HPDE6-E6E7 (cell line): Measurements from ENCODE around the gene PDGFC.
"Not testable (repeated sequence)": the region's sequence is repeated elsewhere in the genome, so short reads cannot be mapped to it uniquely, and the experiment has no call there.

Experiments
- DNase-seq: peaks from one replicate; pipeline ENCODE4 v3.0.0; 2011; ENCODE audit warnings: missing footprints; ENCODE audit errors: extremely low spot score

The PDGFC gene

DNA sequence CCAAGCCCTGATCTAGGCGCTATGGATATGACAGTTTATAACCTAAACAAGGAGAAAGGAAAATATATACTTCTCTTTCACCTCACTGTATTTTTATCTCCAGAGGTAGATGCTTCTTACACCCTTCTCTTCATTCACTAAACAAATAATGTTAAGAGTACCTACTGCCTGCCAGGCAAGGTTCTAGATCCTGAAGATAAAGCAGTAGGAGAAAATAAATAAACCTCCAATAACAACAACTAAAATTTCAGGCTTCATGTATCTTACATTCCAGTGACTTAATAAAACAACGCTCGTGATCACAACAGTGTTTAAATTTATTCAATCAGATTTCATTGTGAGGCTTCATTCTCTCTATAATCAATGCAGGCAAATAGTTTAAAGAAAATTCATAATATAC is 20.7 kb downstream of the PDGFC start:
- no peak for DNase-seq

DNA sequence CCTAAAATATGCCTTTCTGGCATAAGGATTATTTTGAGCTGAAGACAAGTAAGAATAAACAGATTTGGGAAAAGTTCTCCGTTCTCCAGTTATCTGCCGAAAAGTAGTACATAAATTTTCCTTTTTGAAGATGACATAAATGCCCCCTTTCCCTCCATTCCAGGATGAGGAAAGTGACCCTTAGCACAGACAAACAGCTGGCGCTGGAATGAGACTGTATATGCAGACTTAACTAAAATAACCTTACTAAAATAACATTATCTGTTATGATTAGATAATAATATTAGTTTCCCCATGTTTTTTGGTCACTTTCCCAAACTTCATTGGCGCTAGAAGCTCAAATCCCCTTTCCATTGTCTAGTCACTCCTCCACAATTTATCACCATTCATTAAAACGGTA is 21.5 kb downstream of the PDGFC start:
- DNase-seq, result no peak

DNA sequence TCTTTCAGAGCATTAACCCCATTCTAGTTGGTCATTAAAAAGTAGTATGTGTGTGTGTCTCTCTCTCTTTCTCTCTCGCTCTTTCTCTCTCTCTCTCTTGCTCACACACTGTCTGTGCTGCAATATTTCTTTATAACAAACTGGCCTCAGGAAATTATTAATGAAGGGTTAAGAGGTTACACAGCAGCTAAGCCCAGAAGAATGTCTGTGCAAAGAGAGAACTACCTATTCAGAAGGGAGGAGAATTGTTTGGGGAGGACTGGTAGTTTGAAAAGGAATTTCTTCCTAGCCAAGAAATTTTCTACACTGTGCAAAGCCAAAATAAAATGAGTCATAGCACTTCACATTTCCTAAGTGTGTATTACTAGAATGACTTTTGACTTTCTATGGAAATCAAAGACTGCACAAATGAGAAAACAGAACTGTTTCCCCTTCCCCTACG is 22.2 kb downstream of the PDGFC start:
- no peak for DNase-seq

DNA sequence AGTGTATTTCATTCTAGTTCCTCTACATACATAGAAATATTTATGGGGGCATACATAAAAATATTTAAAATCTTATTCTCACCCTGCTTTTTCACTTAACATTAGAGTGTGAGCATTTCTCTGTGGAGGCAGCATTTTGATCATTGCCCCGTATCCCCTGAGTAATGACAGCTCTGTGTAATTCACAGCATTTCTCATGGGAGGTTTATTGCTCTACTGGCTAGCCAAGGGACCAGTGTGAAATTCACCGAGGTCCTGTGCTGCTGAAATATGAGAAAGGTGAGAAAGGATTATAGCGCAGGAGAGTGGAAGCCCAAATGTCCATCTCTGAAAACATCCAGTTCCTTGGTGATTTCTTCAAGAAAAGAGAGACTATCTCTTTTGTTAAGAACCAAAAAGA is 22.9 kb downstream of the PDGFC start:
- no peak for DNase-seq

DNA sequence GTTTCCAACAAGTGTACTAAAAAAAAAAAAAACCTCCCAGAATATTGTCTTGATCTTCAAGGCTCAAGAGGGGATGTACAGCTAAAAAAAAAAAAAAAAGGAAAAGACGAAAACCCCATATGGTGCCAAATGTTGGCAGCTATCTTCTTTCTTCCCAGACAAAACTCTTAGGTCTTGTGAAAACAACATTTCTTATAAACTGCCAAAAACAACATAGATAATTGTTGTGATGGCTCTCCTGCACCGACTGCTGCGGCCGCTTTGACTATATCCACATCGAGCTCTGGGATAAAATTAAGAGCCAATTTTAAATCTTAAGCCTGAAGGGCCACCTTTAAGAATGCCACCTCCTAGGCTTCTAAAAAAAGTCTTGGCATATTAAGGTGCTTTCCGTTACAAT is 23.5 kb downstream of the PDGFC start:
- no peak for DNase-seq

DNA sequence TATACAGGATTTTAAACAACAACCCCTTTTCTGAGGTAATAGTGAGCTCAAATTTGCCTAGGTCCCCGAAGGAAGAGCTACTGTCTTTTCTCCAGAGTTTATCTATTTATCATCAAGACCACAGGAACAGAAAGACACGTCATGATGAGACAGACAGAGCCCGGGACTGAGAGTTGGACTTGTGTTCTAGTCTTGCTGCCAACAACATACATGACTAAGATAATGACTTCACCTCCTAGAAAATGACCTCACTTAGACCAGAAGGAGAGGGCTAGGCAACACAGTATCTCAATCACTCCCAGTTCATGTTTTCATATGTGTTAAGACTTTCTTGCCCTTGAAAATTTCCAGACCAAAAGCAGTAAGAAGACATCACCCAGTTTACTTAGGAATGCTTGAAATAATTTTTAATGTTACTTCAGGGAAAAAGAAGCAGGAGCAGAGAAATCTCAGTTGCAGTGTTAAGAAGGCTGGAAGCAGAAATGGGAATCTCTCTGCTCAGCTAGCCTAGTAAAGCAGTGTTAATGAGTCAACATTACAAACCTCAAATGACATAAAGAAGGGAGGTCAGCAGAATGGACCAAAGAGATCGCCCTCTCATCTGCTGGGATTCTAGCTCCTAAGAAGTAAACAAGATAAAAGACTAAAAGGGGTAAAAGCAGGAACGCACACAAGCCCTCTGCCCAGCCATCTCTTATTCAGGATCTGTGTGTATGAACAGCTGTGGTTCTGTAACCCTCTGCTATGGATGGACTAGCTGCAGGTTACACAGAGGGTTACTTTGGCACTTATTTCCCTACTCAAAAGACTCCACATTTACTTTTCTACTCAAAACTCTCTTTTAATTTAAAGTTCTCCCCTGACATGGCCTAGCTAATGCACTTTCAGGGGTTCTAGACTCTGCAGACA is 24.8 kb downstream of the PDGFC start:
- DNase-seq, result peak; percentile 71

DNA sequence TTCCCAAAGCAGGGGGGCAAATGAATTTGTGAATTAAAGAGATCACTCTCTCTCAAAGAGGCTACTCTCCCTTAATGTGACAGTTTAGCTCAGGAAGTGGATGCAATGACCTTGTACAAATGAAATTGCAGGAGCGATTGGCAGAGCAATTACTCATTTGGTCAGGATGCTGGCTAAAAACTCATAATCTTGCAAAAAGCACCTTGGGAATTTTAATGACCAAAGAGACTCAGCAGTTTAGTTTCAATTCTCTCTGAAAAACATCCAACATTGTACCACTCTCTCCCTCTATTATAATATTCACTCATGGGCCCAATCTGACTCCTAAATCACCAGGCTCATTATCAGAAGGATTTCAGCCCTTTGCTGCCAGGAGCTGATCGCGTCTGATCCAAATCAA is 26.1 kb downstream of the PDGFC start:
- DNase-seq, result no peak

DNA sequence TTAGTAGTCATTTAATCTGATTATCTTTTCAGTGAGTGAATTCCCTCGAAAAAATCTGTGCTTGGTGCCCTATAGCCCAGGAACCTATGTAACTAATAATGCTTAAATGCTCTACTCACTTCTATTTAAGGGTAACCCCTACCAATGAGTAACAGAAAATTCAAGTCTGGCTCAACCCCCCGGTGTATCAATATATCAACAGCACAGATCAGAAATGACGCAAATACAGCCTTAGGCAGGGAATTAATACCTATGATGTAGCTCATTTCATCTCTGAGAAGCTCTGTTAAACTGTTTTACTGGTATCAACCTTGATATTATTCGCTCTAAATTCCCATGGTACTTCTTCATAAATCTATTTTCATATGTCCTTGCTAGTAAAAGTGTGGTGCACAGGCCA is 28.6 kb downstream of the PDGFC start:
- no peak for DNase-seq

DNA sequence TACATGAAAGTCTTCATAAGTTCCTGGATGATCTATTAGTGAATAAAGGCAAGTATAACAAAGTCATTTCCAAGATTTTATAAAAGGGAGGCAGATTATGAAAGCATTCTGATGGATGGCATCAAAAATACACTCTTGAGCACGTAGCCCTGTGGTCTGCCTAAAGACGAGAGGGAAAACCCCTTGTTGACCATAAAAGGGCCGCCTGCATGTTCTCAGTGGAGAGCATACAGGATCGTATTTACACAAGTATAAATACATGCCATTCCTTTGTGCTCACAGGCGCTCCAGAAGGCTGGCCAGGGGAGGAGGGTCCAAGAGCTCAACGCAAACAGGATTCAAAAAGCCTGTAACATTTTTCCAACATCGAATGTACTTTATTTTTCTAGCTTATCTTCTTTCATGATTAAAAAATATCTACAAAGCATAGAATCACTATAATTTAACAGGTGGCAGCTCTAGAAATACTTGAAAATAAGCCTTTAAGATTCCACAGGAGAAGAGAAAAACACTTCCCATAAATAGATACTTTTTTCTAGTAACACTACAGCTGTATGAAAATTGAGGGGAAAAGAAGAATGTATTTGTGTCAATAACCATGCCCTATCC is 29.6 kb downstream of the PDGFC start:
- peak; percentile 45 for DNase-seq

DNA sequence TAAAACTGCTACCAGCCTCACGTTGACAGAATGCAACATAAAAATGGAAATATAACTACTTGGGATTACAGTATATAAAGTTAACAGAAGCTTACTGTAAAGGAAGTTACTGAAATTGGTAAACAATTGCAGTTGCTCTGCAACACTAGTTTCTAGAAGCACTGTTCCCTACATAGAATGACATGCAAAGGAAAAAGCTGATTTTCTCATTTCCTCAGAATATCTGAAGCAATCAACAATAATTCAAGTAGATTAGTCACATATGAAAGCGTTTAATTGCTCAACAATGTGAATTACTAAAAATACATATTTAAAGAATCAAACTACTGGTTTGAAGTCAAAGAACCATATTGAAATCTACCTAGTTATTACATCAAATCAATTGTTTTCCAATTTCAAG is 31.8 kb downstream of the PDGFC start:
- DNase-seq, result no peak

DNA sequence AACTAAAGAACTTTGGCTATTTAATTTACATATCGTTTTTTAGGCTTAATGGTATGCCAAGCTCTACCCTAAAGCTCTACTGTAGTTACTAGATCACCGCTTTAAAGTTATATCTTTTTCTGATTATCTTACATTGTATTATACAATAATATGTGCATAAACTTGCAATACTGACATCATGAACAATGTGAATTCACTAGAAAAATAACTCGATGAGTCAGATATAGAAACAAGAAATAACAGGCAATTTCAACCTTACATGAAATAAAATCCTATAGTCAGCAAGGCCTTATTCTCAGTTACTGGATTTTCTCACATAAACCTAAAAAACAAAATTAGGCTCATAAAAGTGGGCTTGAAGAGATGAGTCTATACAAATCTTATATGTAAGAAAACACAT is 32.5 kb downstream of the PDGFC start:
- no peak for DNase-seq

DNA sequence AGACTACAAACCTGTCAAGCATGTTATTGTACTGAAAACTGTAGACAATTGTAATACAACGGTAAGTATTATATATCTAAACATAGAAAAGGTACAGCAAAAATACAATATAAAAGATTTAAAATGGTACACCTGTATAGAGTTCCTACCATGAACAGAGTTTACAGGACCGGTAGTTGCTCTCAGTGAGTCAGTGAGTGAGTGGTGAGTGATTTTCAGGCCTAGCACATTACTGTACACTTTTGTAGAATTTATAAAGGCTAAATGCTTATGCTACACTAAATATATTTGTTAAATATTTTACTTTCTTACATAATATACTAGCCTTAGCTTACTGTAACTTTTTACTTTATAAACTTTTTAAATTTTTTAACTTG is 37.4 kb downstream of the PDGFC start:
- DNase-seq, result no peak

DNA sequence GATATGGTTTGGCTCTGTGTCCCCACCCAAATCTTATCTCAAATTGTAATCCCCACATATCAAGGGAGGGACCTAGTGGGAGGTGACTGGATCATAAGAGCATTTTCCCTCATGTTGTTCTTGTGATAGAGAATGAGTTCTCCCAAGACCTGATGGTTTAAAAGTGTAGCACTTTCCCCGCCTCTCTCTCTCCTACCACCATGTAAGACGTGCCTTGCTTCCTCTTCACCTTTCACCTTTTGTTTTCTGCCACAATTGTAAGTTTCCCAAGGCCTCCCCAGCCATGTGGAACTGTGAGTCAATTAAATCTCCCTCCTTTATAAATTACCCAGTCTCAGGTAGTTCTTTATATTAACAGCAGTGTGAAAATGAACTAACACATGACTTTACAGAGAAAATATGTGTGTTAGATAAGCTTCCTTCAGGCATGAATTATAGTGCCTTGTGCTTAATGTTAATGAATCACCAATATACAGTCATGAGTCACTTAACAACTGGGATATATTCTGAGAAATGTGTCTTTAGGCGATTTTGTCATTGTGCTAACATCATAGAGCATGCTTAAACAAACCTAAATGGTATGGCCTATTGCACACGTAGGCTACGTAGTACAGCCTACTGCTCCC is 37.9 kb downstream of the PDGFC start:
- peak; percentile 50 for DNase-seq

DNA sequence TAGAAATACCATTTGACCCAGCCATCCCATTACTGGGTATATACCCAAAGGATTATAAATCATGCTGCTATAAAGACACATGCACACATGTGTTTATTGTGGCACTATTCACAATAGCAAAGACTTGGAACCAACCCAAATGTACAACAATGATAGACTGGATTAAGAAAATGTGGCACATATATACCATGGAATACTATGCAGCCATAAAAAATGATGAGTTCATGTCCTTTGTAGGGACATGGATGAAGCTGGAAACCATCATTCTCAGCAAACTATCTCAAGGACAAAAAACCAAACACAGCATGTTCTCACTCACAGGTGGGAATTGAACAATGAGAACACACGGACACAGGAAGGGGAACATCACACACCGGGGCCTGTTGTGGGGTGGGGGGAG is 39.2 kb downstream of the PDGFC start:
- DNase-seq, result not testable (repeated sequence)

DNA sequence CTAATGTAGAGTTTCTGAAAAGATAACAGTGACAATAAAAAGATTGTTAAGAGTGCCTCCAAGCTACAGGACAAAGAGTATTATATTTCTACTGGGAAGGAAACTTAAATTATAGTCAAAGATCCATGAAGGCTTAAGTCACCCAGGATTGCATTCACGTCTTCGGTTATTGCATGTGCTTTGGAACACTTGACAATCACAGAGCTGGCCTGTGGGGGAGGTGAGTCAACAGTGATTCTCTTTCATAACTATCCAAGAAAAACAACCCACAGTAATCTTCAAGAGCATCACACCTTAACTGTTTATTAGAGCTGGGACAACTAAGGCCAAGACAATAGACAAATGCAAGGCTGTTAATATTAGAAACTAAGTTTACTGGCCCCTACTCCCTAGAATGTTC is 40.3 kb downstream of the PDGFC start:
- peak; percentile 81 for DNase-seq

DNA sequence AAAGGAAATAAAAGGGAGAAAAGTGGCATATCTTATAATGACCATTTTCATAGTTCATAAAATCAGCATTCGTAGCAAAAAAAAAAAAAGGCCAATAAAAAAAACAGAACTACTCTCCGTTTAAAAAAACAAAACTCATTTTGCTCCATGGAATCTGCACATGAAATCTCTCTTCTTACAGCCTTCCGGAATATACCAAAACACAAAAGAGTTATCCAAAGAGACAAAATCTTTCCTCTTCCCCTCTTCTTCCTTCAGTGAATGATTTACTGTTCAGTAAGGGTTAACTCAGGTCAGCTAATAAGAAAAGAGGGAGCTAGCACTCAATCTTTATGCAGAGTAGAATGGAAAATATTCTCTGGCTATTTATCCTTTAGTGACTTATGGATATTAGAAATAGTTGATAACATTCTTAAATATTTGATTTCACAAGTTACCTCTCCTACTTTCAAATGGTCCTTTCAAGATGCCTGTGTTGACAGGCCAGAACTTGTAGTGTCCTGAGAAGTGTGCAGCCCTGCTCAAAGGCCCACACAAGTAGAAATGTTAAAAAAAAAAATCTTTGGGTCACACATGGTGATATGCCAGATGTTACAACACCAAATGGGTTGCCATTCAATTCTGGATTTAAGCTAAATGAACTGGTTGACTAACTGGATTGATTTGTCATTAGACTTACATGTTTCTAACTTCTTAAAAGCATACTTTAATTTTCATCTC is 42.1 kb downstream of the PDGFC start:
- no peak for DNase-seq

DNA sequence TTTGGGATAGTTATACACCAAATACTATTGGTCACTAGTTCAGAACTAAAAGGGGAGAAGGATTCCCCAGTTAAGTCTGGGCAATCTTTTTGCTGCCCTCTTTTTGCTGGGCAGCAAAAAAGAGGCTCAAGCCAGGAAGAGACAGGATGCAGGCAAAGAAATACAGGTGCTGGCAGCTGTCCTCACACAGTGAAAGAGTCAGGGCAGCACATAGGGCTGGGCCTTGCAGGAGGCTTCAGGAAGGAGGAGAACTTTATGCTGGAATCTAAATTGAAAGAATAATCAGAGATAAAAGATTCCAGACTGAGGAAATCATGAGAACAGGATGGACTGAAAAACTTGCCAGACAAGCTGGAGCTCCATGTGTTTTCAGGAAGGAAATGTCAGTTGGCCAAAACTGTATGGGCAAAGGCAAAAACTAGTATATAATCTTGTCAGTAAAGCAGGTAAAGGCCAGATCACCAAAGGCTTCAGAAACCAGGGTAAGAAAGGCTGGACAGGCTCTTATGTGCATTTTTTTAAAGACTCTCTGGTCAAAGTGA is 46.8 kb downstream of the PDGFC start:
- DNase-seq, result no peak

DNA sequence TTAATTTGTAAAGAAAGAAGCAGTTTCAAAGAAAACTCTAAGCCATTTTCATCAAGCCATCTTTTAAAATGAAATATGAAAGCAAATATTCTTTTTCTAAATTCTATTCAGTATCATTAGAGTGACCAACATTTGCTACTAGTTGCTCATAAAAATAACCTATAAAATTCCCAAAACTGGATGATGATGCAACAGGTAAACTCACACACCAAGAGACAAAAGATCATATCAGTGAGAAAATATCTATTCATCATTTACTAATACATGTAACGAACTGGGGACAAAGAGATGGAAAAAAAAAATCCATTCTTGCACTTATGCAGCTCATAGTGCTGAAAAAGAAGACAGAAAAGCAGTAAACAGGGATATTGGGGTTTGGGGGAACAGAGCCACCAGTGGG is 48.1 kb downstream of the PDGFC start:
- DNase-seq, result no peak

DNA sequence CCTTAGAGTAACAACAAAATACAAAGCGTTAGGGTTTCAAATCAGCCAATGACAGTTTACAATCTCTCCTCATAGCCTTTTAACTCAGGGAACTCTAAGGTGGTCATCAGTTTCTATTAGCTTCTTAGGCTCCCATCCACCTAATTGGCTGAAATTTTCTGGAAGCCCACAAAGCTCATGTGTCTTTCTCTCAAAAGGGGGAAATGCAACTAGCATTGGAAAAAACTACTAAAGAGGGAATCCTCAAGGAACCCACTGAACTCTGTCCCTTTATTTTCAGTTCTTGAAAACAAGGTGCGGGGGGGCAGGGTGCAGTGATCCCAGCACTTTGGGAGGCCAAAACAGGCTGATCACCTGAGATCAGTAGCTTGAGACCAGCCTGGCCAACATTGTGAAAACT is 56.4 kb downstream of the PDGFC start:
- DNase-seq, result no peak

DNA sequence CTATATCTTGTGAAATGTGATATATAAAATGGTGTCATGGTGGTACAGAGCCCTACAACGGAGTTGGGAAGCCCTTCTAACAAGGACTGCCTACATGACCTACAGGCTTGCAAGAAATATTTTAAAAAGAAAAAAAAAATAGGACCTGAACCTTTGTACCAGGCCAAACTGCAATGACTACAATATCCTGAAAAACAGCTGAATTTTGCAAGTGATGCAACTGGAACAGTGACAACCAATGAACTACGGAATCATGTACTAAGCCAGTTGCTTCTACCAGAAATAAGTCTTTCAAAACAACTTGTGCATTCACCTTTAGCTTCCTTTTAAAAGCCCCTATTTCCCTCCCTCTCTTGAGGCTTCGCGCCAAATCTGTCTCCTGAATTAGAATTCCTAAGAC is 58.4 kb downstream of the PDGFC start:
- no peak for DNase-seq

DNA sequence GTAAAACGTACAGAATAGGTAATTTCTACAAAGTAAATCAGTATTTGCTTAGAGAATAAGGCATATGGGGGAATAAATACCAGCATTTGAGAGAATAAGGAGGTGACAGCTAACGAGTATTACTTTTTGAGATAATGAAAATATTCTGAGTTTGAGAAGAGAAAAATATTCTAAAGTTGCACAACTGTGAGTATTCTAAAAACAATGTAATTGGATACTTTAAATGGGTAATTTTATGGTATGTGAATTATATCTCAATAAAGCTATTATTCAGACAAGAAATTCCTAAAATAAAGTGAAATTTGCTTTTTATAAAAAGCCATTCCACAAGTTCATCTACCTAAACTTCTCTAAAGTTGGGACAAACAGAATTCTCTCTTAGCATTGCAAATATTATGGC is 62.6 kb downstream of the PDGFC start:
- no peak for DNase-seq

DNA sequence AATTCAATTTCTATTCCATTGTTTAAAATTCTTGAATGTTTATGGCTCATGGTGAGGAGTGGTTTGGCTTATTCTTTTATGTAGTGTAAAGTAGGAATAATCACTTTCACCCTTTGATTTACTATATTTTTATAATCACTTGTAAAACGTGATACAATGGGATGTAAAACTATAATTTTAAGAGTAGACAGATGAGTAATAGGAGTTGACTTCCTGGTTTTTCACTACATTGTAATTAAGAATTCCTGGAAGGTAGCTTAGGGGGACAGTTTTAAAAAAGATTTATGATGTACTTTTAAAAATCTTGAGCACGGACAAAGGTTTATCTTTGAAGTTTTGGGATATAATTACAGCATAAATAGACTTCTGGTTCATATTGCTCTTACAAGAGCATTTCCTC is 65.3 kb downstream of the PDGFC start:
- no peak for DNase-seq
